ENCODE data around the gene ZNF423. TPM values are rescaled to one million over a fixed set of nuclear protein-coding genes. Genes with fewer than 3 reads are reported as not detected.
A peak's percentile ranks its signal among the peaks of the same experiment; 100 is the strongest.

Gene ZNF423
- total RNA-seq, 4 donors from 2014 or later, result 0.72 to 5.9 (median 1.1) TPM

GRCh38 chr16:49844359-49844758 is 11.6 kb downstream of the ZNF423 start:
- Histone ChIP-seq H3K27ac (peak overlapping the region in 3 of 4 donors; percentile 7 to 43 (median 33)), H3K4me1 (peaks cover 1 to 14% (median 8%) of the 10 kb centered on the region in 3 donors), H3K9me3 (no peaks in the 10 kb centered on the region), H3K4me3 (no peak overlapping the region), H3K36me3 (no peaks in the 10 kb centered on the region), H3K27me3 (peaks cover 0 to 10% (median 0%) of the 10 kb centered on the region in 4 donors)
- TF ChIP-seq POLR2A (IDR thresholded peaks at IDR 0.05), result no peak
- no peak for TF ChIP-seq CTCF (IDR thresholded peaks at IDR 0.05)
- WGBS, 2 donors, result 56 to 58% methylated on average over 6 of the region's 6 CpGs
- no peak for DNase-seq
- intact Hi-C loops (cut with DNase I), result no loop called here

GRCh38 chr16:49843758-49844157 is 12.2 kb downstream of the ZNF423 start:
- WGBS, 2 donors, result 56 to 62% methylated on average over 8 of the region's 8 CpGs
- no peak for DNase-seq
- H3K27ac ChIP-seq, result peak overlapping the region in 3 of 4 donors; percentile 33 to 47 (median 45)
- no peak overlapping the region for H3K4me3 ChIP-seq
- intact Hi-C loops (cut with DNase I), result no loop called here
- peaks cover 0 to 16% (median 0%) of the 10 kb centered on the region in 4 donors for H3K27me3 ChIP-seq
- no peak for TF ChIP-seq POLR2A (IDR thresholded peaks at IDR 0.05)
- no peak for TF ChIP-seq CTCF (IDR thresholded peaks at IDR 0.05)
- H3K9me3 ChIP-seq, result no peaks in the 10 kb centered on the region
- H3K4me1 ChIP-seq, result peaks cover 5 to 20% (median 9%) of the 10 kb centered on the region in 3 donors
- no peaks in the 10 kb centered on the region for H3K36me3 ChIP-seq

- H3K4me3 ChIP-seq, result no peak overlapping the region
- H3K4me1 ChIP-seq, result peaks cover 5 to 28% (median 15%) of the 10 kb centered on the region in 3 donors
- H3K27ac ChIP-seq, result peak overlapping the region in 2 of 4 donors; percentile 33 to 45
- intact Hi-C loops (cut with DNase I), result no loop called here
- WGBS, 2 donors, result 33 to 39% methylated on average over 4 of the region's 4 CpGs
- no peak for DNase-seq
- H3K36me3 ChIP-seq, result no peaks in the 10 kb centered on the region
- H3K27me3 ChIP-seq, result peaks cover 0 to 24% (median 0%) of the 10 kb centered on the region in 4 donors
- H3K9me3 ChIP-seq, result no peaks in the 10 kb centered on the region
- TF ChIP-seq CTCF (IDR thresholded peaks at IDR 0.05) (no peak), POLR2A (IDR thresholded peaks at IDR 0.05) (no peak)
Observed at GRCh38 chr16:49842972-49843371, 12.9 kb downstream of the ZNF423 start.

GRCh38 chr16:49839017-49839825 is 16.7 kb downstream of the ZNF423 start:
- peak overlapping the region; percentile 45 to 95 (median 88) for H3K27ac ChIP-seq
- no peaks in the 10 kb centered on the region for H3K36me3 ChIP-seq
- intact Hi-C loops (cut with DNase I), result no loop called here
- TF ChIP-seq CTCF (IDR thresholded peaks at IDR 0.05), result no peak
- no peak for TF ChIP-seq POLR2A (IDR thresholded peaks at IDR 0.05)
- no peaks in the 10 kb centered on the region for H3K9me3 ChIP-seq
- H3K4me3 ChIP-seq, result peak overlapping the region in 3 of 4 donors; percentile 17 to 57 (median 40)
- no peak for DNase-seq
- H3K27me3 ChIP-seq, result peaks cover 0 to 35% (median 0%) of the 10 kb centered on the region in 4 donors
- WGBS, 2 donors, result 29 to 84% methylated on average over 5 to 6 of the region's 26 CpGs
- peaks cover 36 to 62% (median 39%) of the 10 kb centered on the region in 3 donors for H3K4me1 ChIP-seq

- TF ChIP-seq CTCF (IDR thresholded peaks at IDR 0.05) (no peak), POLR2A (IDR thresholded peaks at IDR 0.05) (no peak)
- Histone ChIP-seq H3K36me3 (no peaks in the 10 kb centered on the region), H3K9me3 (no peaks in the 10 kb centered on the region), H3K27ac (peak overlapping the region; percentile 45 to 95 (median 88)), H3K4me1 (peaks cover 34 to 66% (median 46%) of the 10 kb centered on the region in 3 donors), H3K27me3 (peaks cover 0 to 35% (median 0%) of the 10 kb centered on the region in 4 donors), H3K4me3 (peak overlapping the region in 3 of 4 donors; percentile 17 to 57 (median 40))
- 16% methylated on average over 9 of the region's 63 CpGs; no CpG with 5 or more reads in 1 of the 2 donors for WGBS, 2 donors
- intact Hi-C loops (cut with DNase I), result no loop called here
- no peak for DNase-seq
Observed at GRCh38 chr16:49838441-49839016, 17.4 kb downstream of the ZNF423 start.
